Body of pancreas (tissue), 4 donors: ENCODE data around the gene FAM90A1. TPM values are rescaled to one million over a fixed set of nuclear protein-coding genes. Genes with fewer than 3 reads are reported as not detected.
A peak's percentile ranks its signal among the peaks of the same experiment; 100 is the strongest.
"Not testable (repeated sequence)": the region's sequence is repeated elsewhere in the genome, so short reads cannot be mapped to it uniquely, and the experiment has no call there.

Experiments
- ATAC-seq: fragments of 150-250 bp; one replicate; pipeline ENCODE4 v1.9.1; 2016
- DNase-seq, 4 donors: peaks; one replicate each; pipeline ENCODE4 v3.0.0-alpha.2; 2019
- H3K27ac ChIP-seq, 4 donors: fragments of 200-600 bp; sonication (generic); 1 replicate in 3 of 4; 2 replicates in 1 of 4; pipeline versions ENCODE4 v1.5.1 to v1.6.1; 2016 to 2019; ENCODE audit warnings: mild to moderate bottlenecking in 1 of 4, mixed read lengths in 1 of 4, moderate library complexity in 1 of 4
- H3K27me3 ChIP-seq, 2 donors: fragments of 200-600 bp; sonication (generic); one replicate each; pipeline ENCODE4 v1.6.0; 2016; ENCODE audit warnings: mild to moderate bottlenecking in 1 of 2
- H3K36me3 ChIP-seq, 2 donors: fragments of 200-600 bp; sonication (generic); replicated peaks in 1 of 2; 2 replicates each; pipeline ENCODE4 v1.5.1; 2016; ENCODE audit warnings: low read depth in 2 of 2; ENCODE audit not compliant: insufficient read depth in 1 of 2
- H3K4me1 ChIP-seq: fragments of 200-600 bp; sonication (generic); one replicate; pipeline ENCODE4 v1.6.0; 2016
- H3K4me3 ChIP-seq, 2 donors: fragments of 200-600 bp; sonication (generic); 1 replicate in 1 of 2; 2 replicates in 1 of 2; pipeline ENCODE4 v1.5.1; 2016 to 2019
- H3K9me3 ChIP-seq, 3 donors: fragments of 200-600 bp; sonication (generic); 1 replicate in 2 of 3; 2 replicates in 1 of 3; pipeline ENCODE4 v1.5.1; 2016
- POLR2A ChIP-seq, 3 donors: fragments of 450-650 bp; IDR thresholded peaks; one replicate each; pipeline ENCODE4 v1.6.1; 2016; ENCODE audit warnings: antibody characterized with exemption in 3 of 3, mild to moderate bottlenecking in 2 of 3
- WGBS, 2 donors: methylation state at CpG; one replicate each; pipeline ENCODE4 v1.1.5; 2017; 5-methylcytosine and 5-hydroxymethylcytosine counted together
- intact Hi-C: fragments of 100-400 bp; cut with DNase I; formaldehyde crosslinking; loops from one replicate; pipeline ENCODE4 v1.15.1; 2023
- total RNA-seq, 2 donors: library from RNA; depleted of rRNA; stranded (reverse); fragments of >200 nt; gene quantifications; one replicate each; pipeline ENCODE4 v1.1.0, GENCODE V29; 2016
- TF ChIP-seq, protein P1 (sequence below), 7 experiments: fragments of 450-650 bp in 4 of 7; fragments of 200-600 bp in 3 of 7; sonication (generic) in 3 of 7; IDR thresholded peaks; one replicate each; pipeline ENCODE4 v1.5.1; 2016 to 2019; ENCODE audit warnings: antibody characterized with exemption in 7 of 7

The FAM90A1 gene
- total RNA-seq, 2 donors from 2014 or later: 0.26 TPM; not detected in 1

GRCh38 chr12:8222303-8222702 lies 5.1 kb downstream of the FAM90A1 start:
- intact Hi-C loops, ATAC-seq, H3K9me3 ChIP-seq, H3K27me3 ChIP-seq, H3K4me3 ChIP-seq, H3K36me3 ChIP-seq, DNase-seq, H3K27ac ChIP-seq: not testable (repeated sequence)
- H3K4me1 ChIP-seq: peaks cover 50% of the 10 kb centered on the region
- 86 to 94% methylated on average over 7 to 13 of the region's 16 CpGs for WGBS, 2 donors

DNA sequence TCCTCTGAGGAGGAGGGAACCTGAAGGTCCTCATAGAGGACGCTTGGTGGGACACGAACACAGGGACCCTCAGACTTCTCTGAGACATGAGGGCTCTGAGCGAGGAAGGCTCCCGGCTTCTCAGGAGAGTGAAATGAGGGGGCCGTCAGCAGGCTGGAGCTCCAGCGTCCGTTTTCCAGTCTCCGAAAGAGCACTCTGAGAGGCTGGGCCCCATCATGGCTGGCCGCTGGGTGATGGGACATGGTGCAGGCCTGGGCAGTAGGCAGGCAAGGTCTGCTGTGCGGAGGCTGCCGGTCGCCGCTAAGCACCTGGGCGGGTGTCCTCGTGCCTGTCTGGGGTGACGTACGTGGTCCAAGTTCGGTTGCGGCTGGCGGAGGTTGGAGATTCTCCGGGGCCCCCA lies 5.6 kb downstream of the FAM90A1 start:
- Histone ChIP-seq H3K4me1 (peaks cover 50% of the 10 kb centered on the region), H3K27ac (peak overlapping the region in 1 of 4 donors; percentile 28)
- H3K27me3 ChIP-seq, H3K4me3 ChIP-seq, H3K36me3 ChIP-seq, ATAC-seq, intact Hi-C loops, DNase-seq, H3K9me3 ChIP-seq: not testable (repeated sequence)
- WGBS, 2 donors: 92 to 100% methylated on average over 11 to 14 of the region's 21 CpGs

DNA sequence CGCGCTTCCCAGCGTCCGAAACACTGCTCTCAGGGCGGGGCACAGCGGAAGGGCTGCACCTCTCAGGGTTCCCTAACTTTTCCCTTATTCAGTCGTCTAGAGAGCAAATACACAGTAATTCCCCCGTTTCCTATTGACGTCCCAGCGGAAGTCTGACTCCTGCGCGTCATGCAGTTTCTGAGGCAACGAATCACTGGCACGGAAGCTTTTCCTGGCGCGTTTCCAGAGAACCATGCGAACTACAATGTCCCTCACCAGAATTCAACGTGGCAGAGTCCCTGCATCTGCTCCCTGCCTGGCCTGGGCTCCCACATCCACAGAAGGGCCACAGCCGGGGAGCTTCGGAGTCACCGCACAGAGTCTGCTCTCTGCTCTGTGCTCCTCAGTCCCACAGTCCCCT lies 6.0 kb downstream of the FAM90A1 start:
- H3K27me3 ChIP-seq, H3K36me3 ChIP-seq, H3K9me3 ChIP-seq, intact Hi-C loops, ATAC-seq, H3K4me3 ChIP-seq: not testable (repeated sequence)
- 85 to 86% methylated on average over 20 to 21 of the region's 21 CpGs for WGBS, 2 donors
- H3K27ac ChIP-seq: peak overlapping the region in 1 of 4 donors; percentile 28
- H3K4me1 ChIP-seq: peaks cover 54% of the 10 kb centered on the region
- peak in 1 of 4 donors; percentile 52 for DNase-seq

DNA sequence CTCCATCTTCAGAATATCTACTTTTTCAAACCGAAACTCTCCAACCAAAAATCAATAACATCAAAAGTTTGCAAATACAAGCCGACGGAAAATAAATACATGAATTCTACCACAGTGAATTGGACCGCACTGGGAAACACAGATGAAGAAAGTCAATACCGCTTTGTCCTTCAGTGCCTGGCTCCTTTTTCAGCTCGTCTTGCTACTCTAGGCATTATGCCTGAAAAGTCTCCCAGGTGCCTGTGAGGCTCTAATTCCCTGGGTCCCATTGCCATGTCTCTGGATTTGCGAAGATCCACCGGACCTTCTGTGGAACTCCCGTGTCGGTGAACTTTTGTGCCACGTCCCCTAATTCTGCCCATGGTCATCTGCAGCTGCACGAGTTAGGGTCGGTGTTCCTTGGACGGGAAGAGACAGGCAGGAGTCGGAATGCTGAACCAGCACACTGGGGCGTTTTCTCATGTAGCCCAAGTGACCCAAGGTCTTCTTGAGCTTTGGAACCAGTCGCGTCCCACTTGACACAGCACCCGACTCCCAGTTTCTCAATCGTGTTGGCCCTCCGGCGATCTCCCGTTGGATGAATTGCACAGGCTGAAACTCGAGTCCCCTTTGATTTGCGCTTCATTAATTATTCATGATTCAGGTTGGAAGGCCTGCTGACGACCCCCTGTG lies 8.6 kb downstream of the FAM90A1 start:
- DNase-seq: peak; percentile 64 to 74 (median 72)
- intact Hi-C loops, H3K4me3 ChIP-seq, H3K27me3 ChIP-seq, H3K9me3 ChIP-seq, H3K36me3 ChIP-seq: not testable (repeated sequence)
- WGBS, 2 donors: 25 to 28% methylated on average over 26 of the region's 26 CpGs
- ATAC-seq: peak; percentile 56
- TF ChIP-seq POLR2A (IDR thresholded peaks at IDR 0.05): peak in 1 of 3 donors; percentile 12
- TF ChIP-seq, protein P1, sequence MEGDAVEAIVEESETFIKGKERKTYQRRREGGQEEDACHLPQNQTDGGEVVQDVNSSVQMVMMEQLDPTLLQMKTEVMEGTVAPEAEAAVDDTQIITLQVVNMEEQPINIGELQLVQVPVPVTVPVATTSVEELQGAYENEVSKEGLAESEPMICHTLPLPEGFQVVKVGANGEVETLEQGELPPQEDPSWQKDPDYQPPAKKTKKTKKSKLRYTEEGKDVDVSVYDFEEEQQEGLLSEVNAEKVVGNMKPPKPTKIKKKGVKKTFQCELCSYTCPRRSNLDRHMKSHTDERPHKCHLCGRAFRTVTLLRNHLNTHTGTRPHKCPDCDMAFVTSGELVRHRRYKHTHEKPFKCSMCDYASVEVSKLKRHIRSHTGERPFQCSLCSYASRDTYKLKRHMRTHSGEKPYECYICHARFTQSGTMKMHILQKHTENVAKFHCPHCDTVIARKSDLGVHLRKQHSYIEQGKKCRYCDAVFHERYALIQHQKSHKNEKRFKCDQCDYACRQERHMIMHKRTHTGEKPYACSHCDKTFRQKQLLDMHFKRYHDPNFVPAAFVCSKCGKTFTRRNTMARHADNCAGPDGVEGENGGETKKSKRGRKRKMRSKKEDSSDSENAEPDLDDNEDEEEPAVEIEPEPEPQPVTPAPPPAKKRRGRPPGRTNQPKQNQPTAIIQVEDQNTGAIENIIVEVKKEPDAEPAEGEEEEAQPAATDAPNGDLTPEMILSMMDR (IDR thresholded peaks at IDR 0.05): peak in 1 of 7 experiments; percentile 17
- peaks cover 68% of the 10 kb centered on the region for H3K4me1 ChIP-seq
- peak overlapping the region; percentile 54 to 85 (median 74) for H3K27ac ChIP-seq

- H3K36me3 ChIP-seq, H3K4me3 ChIP-seq, H3K27me3 ChIP-seq, ATAC-seq, H3K4me1 ChIP-seq, DNase-seq, H3K9me3 ChIP-seq, intact Hi-C loops, H3K27ac ChIP-seq: not testable (repeated sequence)
- 86 to 100% methylated on average over 1 of the region's 1 CpG for WGBS, 2 donors
Measured at GRCh38 chr12:8197685-8198308, 29.6 kb downstream of the FAM90A1 start.

GRCh38 chr12:8188088-8188487 lies 39.3 kb downstream of the FAM90A1 start:
- H3K36me3 ChIP-seq, H3K27me3 ChIP-seq, H3K4me3 ChIP-seq, DNase-seq, H3K4me1 ChIP-seq, H3K9me3 ChIP-seq, H3K27ac ChIP-seq, intact Hi-C loops, ATAC-seq: not testable (repeated sequence)
- 48 to 67% methylated on average over 2 of the region's 2 CpGs for WGBS, 2 donors
- TF ChIP-seq, protein P1 (IDR thresholded peaks at IDR 0.05): peak in 1 of 7 experiments; percentile 15

- intact Hi-C loops, DNase-seq, H3K4me1 ChIP-seq, H3K4me3 ChIP-seq, H3K27ac ChIP-seq, H3K36me3 ChIP-seq, ATAC-seq, H3K27me3 ChIP-seq, H3K9me3 ChIP-seq: not testable (repeated sequence)
- no CpG with 5 or more reads among the region's 28 CpGs for WGBS, 2 donors
Measured at GRCh38 chr12:8184206-8184605, 43.2 kb downstream of the FAM90A1 start.

- intact Hi-C loops, H3K9me3 ChIP-seq, ATAC-seq, H3K27ac ChIP-seq, H3K27me3 ChIP-seq, H3K4me3 ChIP-seq, DNase-seq, H3K4me1 ChIP-seq, H3K36me3 ChIP-seq: not testable (repeated sequence)
- 94 to 97% methylated on average over 13 to 16 of the region's 23 CpGs for WGBS, 2 donors
Measured at GRCh38 chr12:8183346-8183745, 44.1 kb downstream of the FAM90A1 start.

- H3K27me3 ChIP-seq, DNase-seq, H3K27ac ChIP-seq, H3K36me3 ChIP-seq, ATAC-seq, H3K4me1 ChIP-seq, intact Hi-C loops, H3K4me3 ChIP-seq, H3K9me3 ChIP-seq: not testable (repeated sequence)
- WGBS, 2 donors: 95 to 97% methylated on average over 7 of the region's 7 CpGs
Measured at GRCh38 chr12:8182923-8183322, 44.5 kb downstream of the FAM90A1 start.

GRCh38 chr12:8181271-8181670 lies 46.1 kb downstream of the FAM90A1 start:
- H3K4me3 ChIP-seq, H3K4me1 ChIP-seq, intact Hi-C loops, H3K27me3 ChIP-seq, ATAC-seq, H3K36me3 ChIP-seq, H3K9me3 ChIP-seq, DNase-seq: not testable (repeated sequence)
- H3K27ac ChIP-seq: peak overlapping the region in 1 of 4 donors; percentile 30
